Osteoblast (primary cell): ENCODE data around the gene ANKRD31. TPM values are rescaled to one million over a fixed set of nuclear protein-coding genes. Genes with fewer than 3 reads are reported as not detected.
"Not testable (repeated sequence)": the region's sequence is repeated elsewhere in the genome, so short reads cannot be mapped to it uniquely, and the experiment has no call there.

Experiments
- DNase-seq: peaks from one replicate; pipeline ENCODE4 v3.0.0; 2011; ENCODE audit warnings: low spot score, mixed read lengths; ENCODE audit not compliant: insufficient read length; ENCODE audit errors: missing footprints
- H2AFZ ChIP-seq: 2 replicates; pipeline ENCODE4 v1.6.0; 2011; ENCODE audit warnings: mild to moderate bottlenecking, low read length
- H3K27ac ChIP-seq: 2 replicates; pipeline ENCODE4 v1.5.1; 2011; ENCODE audit warnings: mild to moderate bottlenecking, low read depth, low read length, moderate library complexity
- H3K27me3 ChIP-seq: 2 replicates; pipeline ENCODE4 v1.6.0; 2012; ENCODE audit warnings: mild to moderate bottlenecking, control low read depth, inconsistent platforms, low read length, moderate library complexity; ENCODE audit not compliant: insufficient read depth
- H3K36me3 ChIP-seq: 2 replicates; pipeline ENCODE4 v1.5.1; 2011; ENCODE audit warnings: mild to moderate bottlenecking, low read length, control low read depth, moderate library complexity; ENCODE audit not compliant: insufficient read depth
- H3K4me1 ChIP-seq: 2 replicates; pipeline ENCODE4 v1.5.1; 2011; ENCODE audit warnings: mild to moderate bottlenecking, low read length, control low read depth, moderate library complexity; ENCODE audit not compliant: insufficient read depth
- H3K4me2 ChIP-seq: 2 replicates; pipeline ENCODE4 v1.6.0; 2011; ENCODE audit warnings: mild to moderate bottlenecking, low read length; ENCODE audit not compliant: insufficient read depth
- H3K4me3 ChIP-seq: fragments of 200-600 bp; sonication (generic); 3 replicates; pipeline ENCODE4 v1.5.1; 2012; ENCODE audit warnings: mild to moderate bottlenecking, low read length, inconsistent platforms; ENCODE audit not compliant: insufficient read depth
- H3K79me2 ChIP-seq: 2 replicates; pipeline ENCODE4 v1.6.0; 2012; ENCODE audit warnings: mild to moderate bottlenecking, low read length, control low read depth, inconsistent platforms; ENCODE audit not compliant: insufficient read depth
- H3K9me3 ChIP-seq: 2 replicates; pipeline ENCODE4 v1.5.1; 2011; ENCODE audit warnings: low read depth, low read length, control low read depth
- H4K20me1 ChIP-seq: 2 replicates; pipeline ENCODE4 v1.6.0; 2012; ENCODE audit warnings: mild to moderate bottlenecking, low read length, control low read depth; ENCODE audit not compliant: insufficient read depth
- CTCF ChIP-seq: IDR thresholded peaks from 2 replicates; pipeline ENCODE4 v1.5.1; 2011; ENCODE audit warnings: mild to moderate bottlenecking, low read depth, low read length, moderate library complexity; ENCODE audit errors: extremely low read depth
- total RNA-seq: library from RNA; depleted of rRNA; stranded (reverse); fragments of >200 nt; gene quantifications from 2 replicates; pipeline ENCODE4 v1.2.3, GENCODE V29; 2012

Gene ANKRD31
- total RNA-seq, 1 donor: 0.36 TPM

- no peaks in the 10 kb centered on the region for H3K36me3 ChIP-seq
- H3K4me1 ChIP-seq: no peaks in the 10 kb centered on the region
- H3K4me3 ChIP-seq: no peak overlapping the region
- H3K79me2 ChIP-seq: no peaks in the 10 kb centered on the region
- TF ChIP-seq CTCF: peak; percentile 34
- H3K27ac ChIP-seq: no peak overlapping the region
- H4K20me1 ChIP-seq: no peaks in the 10 kb centered on the region
- H2AFZ ChIP-seq: no peak overlapping the region
- H3K27me3 ChIP-seq: no peaks in the 10 kb centered on the region
- no peak overlapping the region for H3K4me2 ChIP-seq
- no peaks in the 10 kb centered on the region for H3K9me3 ChIP-seq
- DNase-seq: no peak
Observed at GRCh38 chr5:75167345-75167744, 69.3 kb downstream of the ANKRD31 start.

- not testable (repeated sequence) for H3K4me3 ChIP-seq, H3K27me3 ChIP-seq, H3K4me1 ChIP-seq, H3K36me3 ChIP-seq, H3K4me2 ChIP-seq, H3K27ac ChIP-seq, DNase-seq, H3K79me2 ChIP-seq, H4K20me1 ChIP-seq, H2AFZ ChIP-seq, H3K9me3 ChIP-seq
Observed at GRCh38 chr5:75161508-75161907, 75.2 kb downstream of the ANKRD31 start.

- no peak for DNase-seq
Observed at GRCh38 chr5:75156585-75156984, 80.1 kb downstream of the ANKRD31 start.

GRCh38 chr5:75152860-75153259, 83.8 kb downstream of the ANKRD31 start:
- Histone ChIP-seq H3K27me3 (no peaks in the 10 kb centered on the region), H3K9me3 (no peaks in the 10 kb centered on the region), H3K4me2 (no peak overlapping the region), H3K27ac (no peak overlapping the region), H3K36me3 (no peaks in the 10 kb centered on the region), H4K20me1 (no peaks in the 10 kb centered on the region), H3K4me3 (no peak overlapping the region), H3K79me2 (no peaks in the 10 kb centered on the region), H2AFZ (no peak overlapping the region), H3K4me1 (no peaks in the 10 kb centered on the region)
- no peak for TF ChIP-seq CTCF
- no peak for DNase-seq

More at GRCh38 chr5:75156585-75156984, 80.1 kb downstream of the ANKRD31 start:
- Histone ChIP-seq H3K27me3 (no peaks in the 10 kb centered on the region), H3K36me3 (no peaks in the 10 kb centered on the region), H3K9me3 (no peaks in the 10 kb centered on the region), H2AFZ (no peak overlapping the region), H3K27ac (no peak overlapping the region), H4K20me1 (no peaks in the 10 kb centered on the region), H3K4me2 (no peak overlapping the region), H3K4me3 (no peak overlapping the region), H3K79me2 (no peaks in the 10 kb centered on the region), H3K4me1 (no peaks in the 10 kb centered on the region)
- TF ChIP-seq CTCF: peak; percentile 28
